HepG2 (cell line): ENCODE measurements around the gene TBRG4. TPM values are rescaled to one million over a fixed set of nuclear protein-coding genes. Genes with fewer than 3 reads are reported as not detected.
"Not testable (repeated sequence)": the region's sequence is repeated elsewhere in the genome, so short reads cannot be mapped to it uniquely, and the experiment has no call there.

ENCODE experiments used
- ATAC-seq: fragments of 200-7000 bp; cut with Tn5 transposase; 3 replicates; pipeline ENCODE4 v1.9.1; 2020; ENCODE audit warnings: mild to moderate bottlenecking, moderate library complexity
- BruUV-seq: library from RNA; stranded (reverse); fragments of 400-500 nt; replicated peaks from 2 replicates; lab custom pipeline; 2021; lab: Mats Ljungman, UMichigan
- CTCF ChIA-PET: fragments of 300-600 bp; formaldehyde crosslinking; extraction: SDS; loops from one replicate; lab custom pipeline; 2021; ENCODE audit warnings: low total read pairs, inconsistent platforms, low intra/inter-chr PET ratio; lab: Yijun Ruan, JAX
- POLR2A ChIA-PET: fragments of 350-600 bp; sonication (Branson Sonifier 250); formaldehyde crosslinking; loops from one replicate; lab custom pipeline; 2020; ENCODE audit warnings: antibody characterized with exemption, inconsistent platforms; lab: Yijun Ruan, JAX
- DNase-seq: peaks from one replicate; pipeline ENCODE4 v3.0.0-alpha.2; 2015; ENCODE audit warnings: low spot score
- FAIRE-seq: peaks from 3 replicates; lab custom pipeline; 2011; peaks lifted over from hg19 to GRCh38; lab: Jason Lieb, UNC
- H2AFZ ChIP-seq: one replicate; pipeline ENCODE4 v1.6.1; 2011; ENCODE audit warnings: low read length, inconsistent platforms
- H3K27ac ChIP-seq: fragments of 300-600 bp; 3 replicates; pipeline ENCODE4 v1.8.0; 2011; ENCODE audit warnings: mixed run types, mild to moderate bottlenecking, mixed read lengths, low read length, inconsistent platforms; ENCODE audit not compliant: insufficient read depth; ENCODE audit errors: extremely low read length
- H3K27me3 ChIP-seq, 2 experiments: fragments of 200-600 bp in 1 of 2; 2 replicates in 1 of 2; 3 replicates in 1 of 2; pipeline versions ENCODE4 v1.6.0 to v1.8.0; 2011; ENCODE audit warnings: low read length in 2 of 2, mild to moderate bottlenecking in 2 of 2, moderate library complexity in 2 of 2, inconsistent platforms in 1 of 2; ENCODE audit not compliant: insufficient read depth in 2 of 2, control insufficient read depth in 1 of 2
- H3K36me3 ChIP-seq, 2 experiments: fragments of 200-600 bp in 1 of 2; replicated peaks in 1 of 2; 2 replicates in 1 of 2; 3 replicates in 1 of 2; pipeline versions ENCODE4 v1.5.1 to v1.8.0; 2011; ENCODE audit warnings: low read length in 2 of 2, inconsistent platforms in 1 of 2; ENCODE audit not compliant: insufficient read depth in 2 of 2, control insufficient read depth in 1 of 2
- H3K4me1 ChIP-seq: 2 replicates; pipeline ENCODE4 v1.5.1; 2012; ENCODE audit warnings: low read length, inconsistent platforms; ENCODE audit not compliant: insufficient read depth
- H3K4me2 ChIP-seq: 2 replicates; pipeline ENCODE4 v1.6.0; 2011; ENCODE audit warnings: low read depth, low read length, inconsistent platforms
- H3K4me3 ChIP-seq, 3 experiments: fragments of 200-600 bp in 1 of 3; sonication (generic), shearing (Covaris generic) in 1 of 3; replicated peaks in 1 of 3; 2 replicates each; pipeline ENCODE4 v1.5.1; 2011 to 2016; ENCODE audit warnings: low read length in 3 of 3, inconsistent platforms in 2 of 3, low read depth in 2 of 3, mild to moderate bottlenecking in 2 of 3, control low read depth in 1 of 3, mixed read lengths in 1 of 3; ENCODE audit not compliant: insufficient read depth in 1 of 3
- H3K79me2 ChIP-seq: one replicate; pipeline ENCODE4 v1.6.1; 2011; ENCODE audit warnings: low read length, inconsistent platforms; ENCODE audit not compliant: insufficient read depth
- H3K9ac ChIP-seq: 2 replicates; pipeline ENCODE4 v1.6.0; 2011; ENCODE audit warnings: mild to moderate bottlenecking, low read depth, low read length, inconsistent platforms; ENCODE audit not compliant: insufficient read depth
- H3K9me3 ChIP-seq: 2 replicates; pipeline ENCODE4 v1.5.1; 2012; ENCODE audit warnings: mild to moderate bottlenecking, low read length
- H4K20me1 ChIP-seq: 2 replicates; pipeline ENCODE4 v1.6.0; 2011; ENCODE audit warnings: inconsistent platforms, mild to moderate bottlenecking, low read length, moderate library complexity; ENCODE audit not compliant: insufficient read depth
- BCLAF1 ChIP-seq: fragments of 450-650 bp; IDR thresholded peaks from 2 replicates; pipeline ENCODE4 v1.6.1; 2017; ENCODE audit warnings: mild to moderate bottlenecking
- CHD4 ChIP-seq: fragments of 200-600 bp; sonication (generic); IDR thresholded peaks from 2 replicates; pipeline ENCODE4 v1.7.0; 2017; ENCODE audit warnings: mild to moderate bottlenecking, low read length, borderline replicate concordance
- HINFP ChIP-seq: sonication (generic); formaldehyde crosslinking; IDR thresholded peaks from 2 replicates; pipeline ENCODE4 v1.4.0; 2020; ENCODE audit warnings: low read depth, mild to moderate bottlenecking, missing genetic modification reagents
- MAFF ChIP-seq: IDR thresholded peaks from 2 replicates; pipeline ENCODE4 v1.6.1; 2011; ENCODE audit warnings: low read depth, low read length, improper control_type of control experiment
- MAFK ChIP-seq, 2 experiments: IDR thresholded peaks in 1 of 2; conservative IDR thresholded peaks in 1 of 2; 2 replicates each; pipeline ENCODE4 v1.6.1; 2011; ENCODE audit warnings: improper control_type of control experiment in 2 of 2, low read length in 2 of 2
- ZBTB44 ChIP-seq: sonication (generic); formaldehyde crosslinking; IDR thresholded peaks from 2 replicates; pipeline ENCODE4 v1.4.0; 2020; ENCODE audit warnings: missing genetic modification reagents
- ZGPAT ChIP-seq: IDR thresholded peaks from 2 replicates; pipeline ENCODE4 v1.6.1; 2016; ENCODE audit warnings: mild to moderate bottlenecking
- ZNF7 ChIP-seq: IDR thresholded peaks from 2 replicates; pipeline ENCODE4 v1.6.1; 2016; ENCODE audit warnings: missing biosample characterization, missing genetic modification reagents
- ZSCAN31 ChIP-seq: sonication (generic); formaldehyde crosslinking; IDR thresholded peaks from 2 replicates; pipeline ENCODE4 v1.5.0; 2020; ENCODE audit warnings: low read depth, mild to moderate bottlenecking, missing genetic modification reagents
- WGBS: methylation state at CpG from one replicate; pipeline ENCODE4 v1.1.6; 2017; ENCODE audit warnings: low lambda C conversion rate; 5-methylcytosine and 5-hydroxymethylcytosine counted together
- in situ Hi-C: cut with HindIII; loops from 2 replicates; pipeline ENCODE4 v1.10.0; 2017; ENCODE audit warnings: low pct_unique_long_range_greater_than_20kb; ENCODE audit not compliant: extremely low pct_ligation_motif_present
- intact Hi-C: fragments of 100-400 bp; cut with micrococcal nuclease; formaldehyde crosslinking; loops from one replicate; pipeline ENCODE4 v1.10.0; 2022; ENCODE audit not compliant: unreplicated experiment
- polyA plus RNA-seq, 8 experiments: library from polyadenylated mRNA; depleted of rRNA in 3 of 8; stranded (reverse) in 7 of 8; unstranded in 1 of 8; fragments of >200 nt; fragmentation: Illumina TruSeq in 4 of 8; extraction: Trizol in 4 of 8; gene quantifications; 2 replicates each; pipeline versions ENCODE4 v1.2.1 to v1.2.3, GENCODE V29; 2011 to 2016; ENCODE audit warnings: low read depth in 4 of 8, missing spikeins in 1 of 8, mixed read lengths in 1 of 8; ENCODE audit not compliant: insufficient read depth in 1 of 8
- total RNA-seq, 5 experiments: library from RNA; depleted of rRNA; stranded (reverse); fragments of >200 nt; fragmentation: Illumina TruSeq; extraction: Trizol; gene quantifications; 2 replicates each; pipeline ENCODE4 v1.2.3, GENCODE V29; 2016; ENCODE audit warnings: low read depth in 1 of 5

The TBRG4 gene
- total and polyA plus RNA-seq, 2 of the 13 experiments (the other 11 are each of a cell fraction or from before 2014, with no cell fraction given) = 87.8 to 107 TPM

- H3K27ac ChIP-seq, H3K36me3 ChIP-seq, POLR2A ChIA-PET, DNase-seq, in situ Hi-C loops, H3K9ac ChIP-seq, FAIRE-seq, H2AFZ ChIP-seq, H3K4me2 ChIP-seq, CTCF ChIA-PET, H3K27me3 ChIP-seq, H4K20me1 ChIP-seq, ATAC-seq, BruUV-seq, H3K4me3 ChIP-seq, H3K9me3 ChIP-seq: not testable (repeated sequence)
- WGBS = 45% methylated on average over 1 of the region's 1 CpG
- TF ChIP-seq ZNF7 (CRISPR knock-in tag) = peak; percentile 59; the same call in 1 of the 2 replicates
- intact Hi-C loops = loop anchor here (5.0 kb wide), 1 partner anchor 112 kb away; the partner anchor contains the start of gene CCM2
- Histone ChIP-seq H3K4me1 (peaks cover 30% of the 10 kb centered on the region), H3K79me2 (peaks cover 20% of the 10 kb centered on the region)
Observed at GRCh38 chr7:45114257-45114656, 2.8 kb upstream of the TBRG4 start.

GRCh38 chr7:45112648-45113047 lies 1.2 kb upstream of the TBRG4 start:
- ChIA-PET POLR2A (interaction anchor here (1.1 to 2.2 kb wide), 7 partner anchors 26 to 507 kb away, joined by 3 to 34 read pairs (median 6); partner anchors contain the start of genes CCM2, OGDH and PURB), CTCF (no interaction called here)
- WGBS = 93% methylated on average over 1 of the region's 1 CpG
- Histone ChIP-seq H4K20me1 (peaks cover 14% of the 10 kb centered on the region), H3K36me3 (peaks cover 9 to 17% of the 10 kb centered on the region in 2 experiments), H2AFZ (no peak overlapping the region), H3K27me3 (no peaks in the 10 kb centered on the region; a peak in 1 of 5 replicates), H3K27ac (peak overlapping the region; percentile 94), H3K79me2 (peaks cover 36% of the 10 kb centered on the region), H3K4me3 (peak overlapping the region in 2 of 3 experiments; percentile 74 to 97; a peak in 4 of 6 replicates), H3K4me1 (peaks cover 46% of the 10 kb centered on the region), H3K9ac (peak overlapping the region; percentile 97; the same call in 1 of the 2 replicates), H3K4me2 (peak overlapping the region; percentile 75), H3K9me3 (no peaks in the 10 kb centered on the region)
- DNase-seq (no peak), ATAC-seq (no peak), FAIRE-seq (no peak)
- BruUV-seq = no TSS peak
- in situ Hi-C loops (no loop called here), intact Hi-C loops (loop anchor here (5.0 kb wide), 1 partner anchor 110 kb away; the partner anchor contains the start of gene CCM2)
- TF ChIP-seq CHD4 = peak; percentile 6; the same call in 1 of the 2 replicates
- no peak for TF ChIP-seq HINFP (CRISPR knock-in tag)
- no peak for TF ChIP-seq ZSCAN31 (CRISPR knock-in tag)
- TF ChIP-seq ZBTB44 (CRISPR knock-in tag) = no peak
- no peak for TF ChIP-seq ZGPAT
- no peak for TF ChIP-seq BCLAF1
- TF ChIP-seq MAFK (conservative IDR thresholded peaks at IDR 0.05 in 1 of 2, IDR thresholded peaks at IDR 0.05 in 1 of 2; ENCODE audit: low read length in 2 of 2) = peak; percentile 44 to 66
- TF ChIP-seq MAFF = peak; percentile 55; the same call in 1 of the 2 replicates
